ENCODE measurements around the gene RASAL1. TPM values are rescaled to one million over a fixed set of nuclear protein-coding genes. Genes with fewer than 3 reads are reported as not detected.

RASAL1 gene
- total RNA-seq, 2 donors from 2014 or later, result 1.0 to 21.3 TPM

DNA sequence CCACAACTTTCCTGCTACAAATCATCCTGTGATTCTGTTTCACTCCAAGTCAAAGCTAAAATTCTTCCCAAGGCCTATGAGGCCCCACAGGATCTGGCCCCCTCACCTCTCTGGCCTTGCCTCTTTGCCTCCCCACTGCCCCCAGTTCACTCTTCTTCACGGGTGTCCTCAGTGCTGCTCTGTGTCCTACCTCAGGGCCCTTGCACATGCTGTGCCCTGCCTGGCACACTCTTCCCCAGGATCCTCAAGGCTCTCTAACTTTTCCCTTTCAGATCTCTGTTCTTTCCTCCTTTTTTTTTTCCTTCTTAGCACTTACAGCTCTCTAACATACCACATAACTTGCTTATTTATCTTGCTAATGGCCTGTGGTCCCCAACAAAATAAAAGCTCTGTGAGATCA is 29.2 kb downstream of the RASAL1 start:
- ATAC-seq (replicated peaks), result no peak
- H3K36me3 Mint-ChIP-seq (ENCODE audit: low read depth), result no peaks in the 10 kb centered on the region
- no peaks in the 10 kb centered on the region for H3K27me3 Mint-ChIP-seq
- no peak overlapping the region for H3K27ac Mint-ChIP-seq
- no peak overlapping the region for H3K4me3 Mint-ChIP-seq
- no peaks in the 10 kb centered on the region for H3K9me3 Mint-ChIP-seq
- H3K4me1 Mint-ChIP-seq, result peaks cover 5% of the 10 kb centered on the region

DNA sequence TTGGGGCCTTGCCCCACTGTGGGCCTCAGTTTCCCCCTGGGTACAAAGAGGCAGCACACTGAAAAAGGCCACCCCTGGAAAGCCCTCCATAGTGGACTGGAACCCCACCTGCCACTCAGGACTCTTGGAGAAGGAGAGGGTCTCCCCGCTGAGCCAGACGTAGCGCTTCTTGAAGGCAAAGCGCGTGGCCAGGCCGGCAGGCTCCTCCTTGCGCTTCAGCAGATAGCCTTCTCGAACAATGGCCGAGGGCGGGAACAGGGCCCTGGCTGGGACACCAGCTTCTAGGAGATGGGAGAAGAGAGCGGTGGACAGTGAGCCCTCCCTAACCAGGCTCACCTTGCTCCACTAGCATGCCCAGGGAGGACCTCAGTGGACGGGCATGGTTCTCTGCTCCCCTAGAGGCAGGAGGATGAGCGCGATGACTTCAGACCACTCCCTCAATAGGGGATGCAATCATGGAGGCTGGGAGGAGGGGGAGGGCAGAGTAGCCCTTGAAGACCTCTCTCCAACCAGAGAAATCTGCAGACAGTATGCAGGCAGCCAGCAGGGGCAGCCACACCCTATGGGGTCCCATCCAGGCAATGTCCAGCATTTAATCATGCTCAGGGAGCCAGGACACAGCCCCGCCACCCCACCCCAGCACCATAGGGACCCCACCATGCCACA is 29.8 kb downstream of the RASAL1 start:
- Mint-ChIP-seq H3K36me3 (ENCODE audit: low read depth) (no peaks in the 10 kb centered on the region), H3K27ac (no peak overlapping the region), H3K4me1 (peaks cover 5% of the 10 kb centered on the region), H3K9me3 (no peaks in the 10 kb centered on the region), H3K4me3 (no peak overlapping the region), H3K27me3 (no peaks in the 10 kb centered on the region)
- ATAC-seq (replicated peaks), result no peak

DNA sequence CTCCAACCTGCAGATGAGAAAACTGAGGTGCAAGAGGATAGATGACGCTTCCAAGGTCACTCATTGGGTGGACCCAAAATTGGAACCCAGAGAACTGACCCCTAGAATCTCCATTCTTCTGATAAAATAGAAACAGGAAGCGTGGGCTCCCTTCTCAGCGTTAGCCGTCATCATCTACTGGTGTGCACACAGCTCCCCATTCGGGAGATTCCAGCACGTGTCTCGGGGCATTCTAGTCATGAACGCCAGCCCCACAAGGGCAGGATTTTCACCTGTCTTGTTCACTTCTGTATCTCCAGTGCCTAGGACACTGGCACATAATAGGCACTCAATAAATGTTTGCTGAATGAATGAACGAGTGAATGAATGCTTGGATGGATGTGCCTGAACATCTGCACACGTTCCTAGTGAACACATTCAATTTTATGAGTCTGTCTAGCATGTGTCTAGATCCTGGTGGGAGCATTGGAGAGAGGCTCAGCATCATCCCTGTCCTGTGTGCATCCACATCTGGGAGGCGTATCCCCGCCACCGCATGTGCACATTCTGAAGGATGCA is 30.5 kb downstream of the RASAL1 start:
- Mint-ChIP-seq H3K36me3 (ENCODE audit: low read depth) (no peaks in the 10 kb centered on the region), H3K9me3 (no peaks in the 10 kb centered on the region), H3K27ac (no peak overlapping the region), H3K27me3 (no peaks in the 10 kb centered on the region), H3K4me3 (peak overlapping the region; percentile 75), H3K4me1 (peaks cover 5% of the 10 kb centered on the region)
- no peak for ATAC-seq (replicated peaks)

- no peaks in the 10 kb centered on the region for H3K27me3 Mint-ChIP-seq
- H3K36me3 Mint-ChIP-seq (ENCODE audit: low read depth), result no peaks in the 10 kb centered on the region
- H3K4me3 Mint-ChIP-seq, result peak overlapping the region; percentile 75
- H3K9me3 Mint-ChIP-seq, result no peaks in the 10 kb centered on the region
- H3K4me1 Mint-ChIP-seq, result peaks cover 5% of the 10 kb centered on the region
- peak overlapping the region; percentile 61 for H3K27ac Mint-ChIP-seq
- peak; percentile 96 for ATAC-seq (replicated peaks)
Observed at GRCh38 chr12:113103756-113104450, 31.7 kb downstream of the RASAL1 start.

DNA sequence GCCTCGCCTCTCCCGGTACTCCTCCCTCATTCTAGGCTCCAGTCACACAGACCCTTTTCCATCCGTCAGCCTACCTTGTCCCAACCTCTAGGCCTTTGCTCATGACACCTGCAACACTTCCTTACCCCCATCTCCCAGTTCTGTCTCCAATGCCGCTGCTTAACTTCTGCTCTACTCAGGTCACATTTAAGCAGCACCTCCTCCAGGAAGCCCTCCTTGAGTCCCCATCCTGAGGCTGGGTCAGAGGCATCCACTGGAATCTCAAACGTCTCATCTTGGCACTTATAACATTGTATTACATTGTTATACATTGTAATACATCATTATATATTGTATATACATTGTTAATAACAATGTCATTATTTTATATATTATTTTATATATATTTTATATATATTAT is 32.8 kb downstream of the RASAL1 start:
- Mint-ChIP-seq H3K27me3 (no peaks in the 10 kb centered on the region), H3K27ac (no peak overlapping the region), H3K4me1 (peaks cover 5% of the 10 kb centered on the region), H3K4me3 (no peak overlapping the region), H3K36me3 (ENCODE audit: low read depth) (no peaks in the 10 kb centered on the region), H3K9me3 (no peaks in the 10 kb centered on the region)
- no peak for ATAC-seq (replicated peaks)

DNA sequence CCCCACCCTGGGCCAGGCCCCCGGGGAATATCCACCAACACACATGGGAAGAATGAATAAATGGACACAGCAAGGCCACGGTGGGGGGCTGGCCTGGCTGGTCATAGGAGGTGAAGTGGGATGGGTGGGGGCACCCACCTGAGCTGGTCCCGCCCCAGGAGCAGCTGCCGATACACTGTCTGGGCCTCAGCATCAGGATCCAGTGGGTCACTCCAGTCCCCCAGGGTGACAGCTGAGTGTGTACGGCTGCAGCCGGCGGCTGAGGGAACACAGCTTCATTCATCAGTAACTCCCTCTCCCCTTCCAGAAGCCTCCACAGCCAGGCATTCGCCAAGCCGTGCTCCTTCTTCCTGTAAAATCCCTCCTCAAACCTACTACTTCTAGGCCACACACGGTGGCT is 33.8 kb downstream of the RASAL1 start:
- no peaks in the 10 kb centered on the region for H3K9me3 Mint-ChIP-seq
- no peak overlapping the region for H3K27ac Mint-ChIP-seq
- H3K4me3 Mint-ChIP-seq, result no peak overlapping the region
- H3K4me1 Mint-ChIP-seq, result peaks cover 5% of the 10 kb centered on the region
- ATAC-seq (replicated peaks), result no peak
- H3K36me3 Mint-ChIP-seq (ENCODE audit: low read depth), result no peaks in the 10 kb centered on the region
- no peaks in the 10 kb centered on the region for H3K27me3 Mint-ChIP-seq

DNA sequence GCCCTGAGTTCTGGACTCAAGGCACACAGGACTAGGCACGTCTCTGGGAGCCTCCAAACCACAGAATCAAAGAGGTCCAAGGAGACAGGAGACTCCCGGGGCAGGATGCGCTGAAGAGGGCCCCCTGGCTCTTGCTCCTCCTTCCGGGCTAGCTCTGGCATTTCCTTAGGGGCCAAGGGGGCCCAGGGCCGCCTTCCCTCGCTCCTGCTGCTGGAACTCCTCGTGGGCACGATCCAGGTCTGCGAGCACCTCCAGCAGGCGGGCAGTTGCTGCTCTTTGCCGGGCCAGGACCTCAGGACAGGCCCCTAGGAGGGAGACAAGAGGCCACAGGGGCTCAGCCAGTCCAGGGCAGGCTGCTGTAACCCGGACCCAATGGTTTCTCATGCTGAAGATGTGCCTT is 35.8 kb downstream of the RASAL1 start:
- no peaks in the 10 kb centered on the region for H3K27me3 Mint-ChIP-seq
- no peaks in the 10 kb centered on the region for H3K9me3 Mint-ChIP-seq
- ATAC-seq (replicated peaks), result no peak
- H3K4me3 Mint-ChIP-seq, result no peak overlapping the region
- H3K4me1 Mint-ChIP-seq, result peaks cover 10% of the 10 kb centered on the region
- H3K27ac Mint-ChIP-seq, result no peak overlapping the region
- peaks cover 6% of the 10 kb centered on the region for H3K36me3 Mint-ChIP-seq (ENCODE audit: low read depth)

DNA sequence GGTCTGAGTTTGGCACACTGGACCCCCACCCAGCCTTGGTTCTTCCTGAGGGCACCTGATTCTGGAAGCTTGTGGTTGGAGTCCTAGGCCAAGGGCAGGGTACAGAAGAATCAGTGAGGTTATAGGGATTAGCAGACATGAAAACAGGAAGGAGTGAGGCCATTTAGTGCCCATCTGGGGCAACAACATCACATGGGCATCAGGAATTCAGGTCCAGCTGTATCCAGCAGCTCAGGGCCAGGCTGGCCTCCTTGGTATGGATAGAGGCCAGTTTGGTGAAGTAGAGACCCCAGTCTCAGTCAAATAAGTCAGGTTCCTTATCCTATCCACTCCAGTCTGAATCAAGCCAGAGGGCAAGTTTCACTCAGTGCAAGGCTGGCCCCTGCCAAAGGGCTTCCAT is 36.2 kb downstream of the RASAL1 start:
- Mint-ChIP-seq H3K4me3 (no peak overlapping the region), H3K36me3 (ENCODE audit: low read depth) (peaks cover 6% of the 10 kb centered on the region), H3K27ac (peak overlapping the region; percentile 80), H3K27me3 (no peaks in the 10 kb centered on the region), H3K4me1 (peaks cover 10% of the 10 kb centered on the region), H3K9me3 (no peaks in the 10 kb centered on the region)
- ATAC-seq (replicated peaks), result no peak

DNA sequence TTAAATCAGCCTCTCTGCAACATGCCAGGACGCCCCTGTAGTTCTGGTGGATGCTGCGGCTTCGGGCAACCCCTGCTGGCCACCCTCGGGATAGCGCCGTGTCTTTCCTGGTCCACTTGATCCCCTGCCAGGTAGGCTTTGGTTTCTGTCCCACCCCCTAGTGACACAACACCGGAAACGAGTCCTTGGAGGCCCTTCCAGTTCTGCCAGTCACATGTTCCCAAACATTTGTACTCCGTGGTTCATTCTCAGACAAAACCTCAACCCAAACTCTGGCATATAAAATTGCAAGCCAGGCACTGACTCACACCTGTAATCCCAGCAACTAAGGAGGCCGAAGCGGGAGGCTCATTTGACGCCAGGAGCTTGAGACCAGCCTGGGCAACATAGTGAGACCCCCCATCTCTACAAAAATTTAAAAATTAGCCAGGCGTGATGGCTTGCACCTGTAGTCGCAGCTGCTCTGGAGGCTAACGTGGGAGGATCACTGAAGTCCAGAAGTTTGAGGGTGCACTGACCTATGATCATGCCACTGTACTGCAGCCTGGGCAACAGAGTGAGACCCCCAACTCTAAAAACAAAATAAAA is 37.0 kb downstream of the RASAL1 start:
- Mint-ChIP-seq H3K4me1 (peaks cover 10% of the 10 kb centered on the region), H3K36me3 (ENCODE audit: low read depth) (peaks cover 6% of the 10 kb centered on the region), H3K27me3 (no peaks in the 10 kb centered on the region), H3K4me3 (peak overlapping the region; percentile 34), H3K9me3 (no peaks in the 10 kb centered on the region), H3K27ac (peak overlapping the region; percentile 80)
- peak; percentile 88 for ATAC-seq (replicated peaks)

GRCh38 chr12:113097716-113098440 is 37.7 kb downstream of the RASAL1 start:
- peak; percentile 13 for ATAC-seq (replicated peaks)
- Mint-ChIP-seq H3K9me3 (no peaks in the 10 kb centered on the region), H3K36me3 (ENCODE audit: low read depth) (peaks cover 6% of the 10 kb centered on the region), H3K4me1 (peaks cover 10% of the 10 kb centered on the region), H3K27me3 (no peaks in the 10 kb centered on the region), H3K27ac (peak overlapping the region; percentile 80), H3K4me3 (peak overlapping the region; percentile 34)

DNA sequence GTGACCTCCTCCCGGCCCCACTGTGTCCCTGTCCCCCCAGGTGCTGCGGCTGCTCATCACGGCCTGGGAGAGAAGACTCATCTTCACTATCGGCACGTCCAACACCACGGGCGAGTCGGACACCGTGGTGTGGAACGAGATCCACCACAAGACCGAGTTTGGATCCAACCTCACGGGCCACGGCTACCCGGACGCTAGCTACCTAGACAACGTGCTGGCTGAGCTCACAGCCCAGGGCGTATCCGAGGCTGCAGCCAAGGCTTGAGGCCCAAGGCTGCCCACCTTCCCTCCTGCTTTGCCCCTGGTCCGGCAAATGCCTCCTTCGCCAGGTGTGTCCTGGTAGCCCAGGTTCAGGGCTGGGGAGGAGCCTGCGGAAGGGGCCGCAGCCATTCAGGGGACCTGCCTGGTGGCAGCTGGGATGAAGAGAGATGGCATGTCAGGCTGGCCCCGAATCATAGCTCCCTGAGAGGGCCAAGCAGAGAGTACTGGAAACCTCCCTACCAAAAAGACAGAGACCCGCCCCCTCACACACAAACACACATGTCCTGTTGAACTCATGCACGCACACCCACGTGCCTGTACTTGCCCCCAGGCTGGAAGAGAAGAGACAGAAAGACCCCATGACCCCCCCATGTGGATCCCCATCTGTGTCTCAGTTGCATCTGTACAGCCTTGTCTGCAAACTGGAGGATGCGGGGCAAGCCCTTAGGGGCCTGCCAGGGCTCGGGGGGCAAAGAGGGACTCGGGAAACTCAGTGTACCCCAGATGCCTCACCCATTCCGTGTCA is 38.7 kb downstream of the RASAL1 start:
- H3K27me3 Mint-ChIP-seq, result no peaks in the 10 kb centered on the region
- ATAC-seq (replicated peaks), result no peak
- no peak overlapping the region for H3K27ac Mint-ChIP-seq
- peaks cover 6% of the 10 kb centered on the region for H3K36me3 Mint-ChIP-seq (ENCODE audit: low read depth)
- H3K4me3 Mint-ChIP-seq, result no peak overlapping the region
- peaks cover 17% of the 10 kb centered on the region for H3K4me1 Mint-ChIP-seq
- H3K9me3 Mint-ChIP-seq, result no peaks in the 10 kb centered on the region

GRCh38 chr12:113095405-113095804 is 40.2 kb downstream of the RASAL1 start:
- no peaks in the 10 kb centered on the region for H3K27me3 Mint-ChIP-seq
- H3K9me3 Mint-ChIP-seq, result no peaks in the 10 kb centered on the region
- peak overlapping the region; percentile 63 for H3K27ac Mint-ChIP-seq
- H3K4me3 Mint-ChIP-seq, result no peak overlapping the region
- H3K36me3 Mint-ChIP-seq (ENCODE audit: low read depth), result peaks cover 6% of the 10 kb centered on the region
- no peak for ATAC-seq (replicated peaks)
- H3K4me1 Mint-ChIP-seq, result peaks cover 31% of the 10 kb centered on the region

DNA sequence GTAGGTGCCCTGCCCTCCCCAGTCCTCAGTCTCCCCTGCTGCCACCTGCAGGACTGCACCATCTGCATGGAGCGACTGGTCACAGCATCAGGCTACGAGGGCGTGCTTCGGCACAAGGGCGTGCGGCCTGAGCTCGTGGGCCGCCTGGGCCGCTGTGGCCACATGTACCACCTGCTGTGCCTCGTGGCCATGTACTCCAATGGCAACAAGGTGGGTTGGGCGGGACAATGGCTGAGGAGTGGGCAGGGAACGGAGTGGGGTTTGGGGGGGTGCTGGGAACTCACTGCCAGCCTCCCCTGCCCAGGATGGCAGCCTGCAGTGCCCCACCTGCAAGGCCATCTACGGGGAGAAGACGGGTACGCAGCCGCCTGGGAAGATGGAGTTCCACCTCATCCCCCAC is 40.8 kb downstream of the RASAL1 start:
- peaks cover 6% of the 10 kb centered on the region for H3K36me3 Mint-ChIP-seq (ENCODE audit: low read depth)
- peaks cover 38% of the 10 kb centered on the region for H3K4me1 Mint-ChIP-seq
- no peak for ATAC-seq (replicated peaks)
- H3K4me3 Mint-ChIP-seq, result no peak overlapping the region
- H3K9me3 Mint-ChIP-seq, result no peaks in the 10 kb centered on the region
- no peak overlapping the region for H3K27ac Mint-ChIP-seq
- H3K27me3 Mint-ChIP-seq, result no peaks in the 10 kb centered on the region

Data from activated T-helper 17 cell treated with anti-CD3 and anti-CD28 coated beads, Interleukin-2, amount 50 U/mL, for 72 hours (primary cell).